IPS-NIHi11 (cell line): ENCODE measurements around the gene LYRM9.
"Not testable (repeated sequence)": the region's sequence is repeated elsewhere in the genome, so short reads cannot be mapped to it uniquely, and the experiment has no call there.

ENCODE experiments used
- DNase-seq: peaks from one replicate; pipeline ENCODE4 v3.0.0; 2012; ENCODE audit warnings: mixed read lengths, low spot score

Gene LYRM9

GRCh38 chr17:27906226-27906580 is 13.0 kb upstream of the LYRM9 start:
- no peak for DNase-seq

GRCh38 chr17:27905447-27906225 is 12.5 kb upstream of the LYRM9 start:
- DNase-seq, result no peak

- no peak for DNase-seq
Measured at GRCh38 chr17:27904534-27905446, 11.6 kb upstream of the LYRM9 start.

- no peak for DNase-seq
Measured at GRCh38 chr17:27904114-27904513, 10.9 kb upstream of the LYRM9 start.

DNA sequence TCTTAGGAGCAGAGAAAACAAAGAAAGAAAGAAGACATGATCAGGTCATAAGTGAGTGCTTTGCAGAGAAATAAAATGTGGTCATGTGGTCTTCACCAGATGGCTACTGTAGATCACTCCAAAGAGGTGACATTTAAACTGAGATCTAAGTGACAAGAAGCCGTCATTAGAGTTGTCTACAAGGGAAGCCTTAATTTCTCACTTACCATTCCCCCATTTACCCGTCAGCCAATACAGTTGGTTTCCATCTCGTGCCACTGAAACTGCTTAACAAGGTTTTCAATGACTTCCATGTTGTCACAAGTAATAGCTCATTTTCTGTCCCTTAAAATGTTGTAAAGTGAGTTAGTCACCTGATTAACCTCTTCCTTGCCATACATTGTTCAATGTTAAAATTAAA is 6.4 kb upstream of the LYRM9 start:
- DNase-seq, result no peak

GRCh38 chr17:27898096-27898495 is 4.9 kb upstream of the LYRM9 start:
- DNase-seq, result no peak

DNA sequence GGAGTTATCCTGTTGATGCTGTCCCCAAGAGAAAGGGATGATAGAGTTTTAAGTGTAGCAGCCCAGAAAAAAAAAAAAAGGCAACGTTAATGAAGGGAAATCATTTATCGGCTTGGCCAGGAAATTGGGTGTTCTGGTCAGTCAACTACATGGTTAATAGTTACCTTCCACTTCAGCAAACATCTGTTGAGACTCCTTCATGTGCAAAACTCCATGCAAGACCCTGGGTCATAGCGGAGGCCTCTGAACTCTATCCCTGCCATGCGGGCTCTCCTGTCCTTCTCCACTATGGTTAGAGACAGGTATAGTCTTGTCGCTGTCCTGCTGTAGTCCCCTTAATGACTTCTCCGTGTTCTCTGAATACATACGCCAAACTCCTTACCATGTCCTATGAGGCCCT is 3.5 kb upstream of the LYRM9 start:
- no peak for DNase-seq

GRCh38 chr17:27895940-27896535 is 2.9 kb upstream of the LYRM9 start:
- DNase-seq, result no peak

DNA sequence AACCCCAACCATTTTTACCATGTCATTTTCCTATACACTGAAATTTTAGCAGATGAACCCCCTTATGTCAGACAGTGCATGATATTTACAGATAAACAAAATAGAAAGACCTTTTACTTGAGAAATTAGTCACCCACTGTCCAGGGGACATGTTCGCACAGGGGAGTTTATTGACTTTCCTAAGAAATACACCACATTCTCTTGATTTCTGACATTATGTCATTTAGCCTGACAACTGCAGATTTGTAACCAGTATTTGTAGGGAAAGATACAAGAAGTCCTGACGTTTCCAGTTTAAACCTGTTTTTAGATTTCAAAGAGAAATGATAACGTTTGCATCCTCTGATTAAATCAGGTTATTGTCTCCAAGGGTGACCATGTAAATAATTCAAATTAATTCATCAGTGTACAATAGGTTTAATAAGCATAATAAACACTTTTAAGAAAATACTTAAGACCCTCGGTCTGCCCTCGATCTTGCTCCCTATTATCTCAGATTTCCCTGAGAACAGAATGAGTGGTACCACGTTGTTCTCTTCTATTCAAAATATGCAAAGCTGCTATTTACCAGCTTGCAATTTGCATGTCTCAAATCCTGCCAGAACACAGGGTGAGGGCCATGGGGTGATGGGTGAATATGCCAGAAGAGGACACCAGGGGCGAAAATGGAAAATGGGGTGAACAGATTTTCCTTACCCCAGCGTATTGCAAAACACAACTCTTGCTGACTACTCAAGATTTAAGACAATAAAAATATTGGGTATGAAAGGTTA is 2.1 kb upstream of the LYRM9 start:
- no peak for DNase-seq

DNA sequence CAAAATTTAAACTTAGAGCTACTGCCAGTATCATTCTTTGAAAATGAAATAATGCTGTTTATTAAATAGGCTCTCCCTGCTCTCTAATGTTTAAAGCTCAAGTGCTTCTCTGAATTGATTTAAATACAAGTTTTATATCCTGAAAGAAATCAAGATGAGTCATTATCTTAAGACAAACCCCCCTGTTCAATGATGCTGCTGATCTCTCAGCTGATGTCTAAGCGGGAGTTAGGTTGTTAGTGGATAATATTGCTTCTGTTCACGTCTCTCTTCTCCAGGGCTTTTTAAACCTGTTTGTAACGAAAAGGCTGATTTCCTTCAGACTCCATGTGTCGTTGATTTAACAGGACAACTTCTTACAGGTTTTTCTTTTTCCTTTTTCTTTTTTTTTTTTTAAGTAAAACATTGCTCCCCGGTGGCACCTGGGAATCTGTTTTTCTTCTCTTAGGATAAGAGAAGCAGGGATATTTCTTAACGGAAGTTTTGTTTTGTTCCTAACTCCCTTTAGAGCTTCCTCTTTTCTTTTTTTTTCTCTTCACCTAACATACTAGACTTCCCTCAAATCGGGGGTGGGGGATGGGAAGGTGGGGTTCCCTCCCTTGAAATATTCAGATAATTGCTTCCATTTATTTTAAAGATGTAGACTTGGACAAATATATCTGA is 807 bp upstream of the LYRM9 start:
- DNase-seq, result no peak

- no peak for DNase-seq
Measured at GRCh38 chr17:27892542-27892865, 661 bp downstream of the LYRM9 start.

DNA sequence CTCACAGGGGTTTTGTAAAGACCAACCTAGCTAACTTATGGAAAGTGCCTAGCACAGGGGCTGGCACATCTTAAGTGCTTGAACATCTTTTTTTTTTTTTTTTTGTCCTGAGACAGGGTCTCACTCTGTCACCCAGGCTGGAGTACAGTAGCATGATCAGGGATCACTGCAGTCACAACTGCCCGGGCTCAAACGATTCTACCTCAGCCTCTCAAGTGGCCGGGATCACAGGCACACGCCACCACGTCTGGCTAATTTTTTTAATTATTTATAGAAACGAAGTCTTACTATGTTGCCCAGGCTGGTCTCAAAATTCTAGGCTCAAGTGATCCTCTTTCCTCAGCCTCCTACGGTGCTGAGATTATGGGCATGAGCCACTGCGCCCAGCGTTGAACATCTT is 1.3 kb downstream of the LYRM9 start:
- no peak for DNase-seq

DNA sequence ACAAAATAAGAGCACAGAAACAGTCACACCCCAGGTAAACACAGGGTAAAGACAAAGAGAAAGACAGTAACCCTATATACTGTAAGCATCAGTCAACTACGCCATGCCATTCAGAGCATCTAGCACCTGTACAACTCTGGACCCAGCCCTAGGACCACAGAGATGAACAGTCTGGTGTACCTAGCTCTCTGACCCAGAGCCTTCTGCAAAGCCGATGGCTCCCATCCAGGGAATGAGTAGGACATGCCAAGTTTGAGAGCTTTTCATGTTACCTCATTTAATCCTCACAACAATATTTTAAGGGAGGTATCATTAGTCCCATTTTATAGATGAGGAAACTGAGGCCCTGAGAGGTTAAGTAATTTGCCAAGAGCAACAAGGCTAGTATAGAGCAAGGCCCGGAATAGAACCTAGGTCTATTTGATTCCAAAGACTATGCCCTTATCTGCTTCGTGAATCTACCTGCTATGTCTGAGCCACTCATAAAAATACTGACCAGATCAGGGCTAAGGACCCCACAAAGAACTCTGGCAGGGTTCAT is 3.4 kb downstream of the LYRM9 start:
- DNase-seq, result no peak

GRCh38 chr17:27888945-27889344 is 4.2 kb downstream of the LYRM9 start:
- peak; percentile 72 for DNase-seq

DNA sequence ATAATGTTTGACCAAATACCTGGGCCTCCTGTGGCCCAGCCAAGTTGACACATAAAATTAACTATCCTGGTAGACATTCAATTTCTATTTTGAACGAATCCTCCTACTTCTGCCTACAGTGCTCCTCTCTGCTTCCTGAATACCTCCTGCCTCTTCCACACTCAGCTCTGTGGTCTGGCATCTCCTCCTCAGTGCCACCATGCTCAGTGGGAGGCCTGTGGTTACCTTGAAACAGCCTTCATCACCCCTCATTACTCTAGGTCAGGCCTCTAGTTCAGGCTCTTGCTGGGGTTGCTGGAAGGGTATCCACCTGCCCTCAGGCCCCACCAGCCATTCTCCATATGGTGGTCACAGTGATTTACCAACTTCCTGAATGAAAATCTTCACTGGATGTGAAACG is 5.1 kb downstream of the LYRM9 start:
- DNase-seq, result no peak

GRCh38 chr17:27886348-27886906 is 6.7 kb downstream of the LYRM9 start:
- DNase-seq, result not testable (repeated sequence)

DNA sequence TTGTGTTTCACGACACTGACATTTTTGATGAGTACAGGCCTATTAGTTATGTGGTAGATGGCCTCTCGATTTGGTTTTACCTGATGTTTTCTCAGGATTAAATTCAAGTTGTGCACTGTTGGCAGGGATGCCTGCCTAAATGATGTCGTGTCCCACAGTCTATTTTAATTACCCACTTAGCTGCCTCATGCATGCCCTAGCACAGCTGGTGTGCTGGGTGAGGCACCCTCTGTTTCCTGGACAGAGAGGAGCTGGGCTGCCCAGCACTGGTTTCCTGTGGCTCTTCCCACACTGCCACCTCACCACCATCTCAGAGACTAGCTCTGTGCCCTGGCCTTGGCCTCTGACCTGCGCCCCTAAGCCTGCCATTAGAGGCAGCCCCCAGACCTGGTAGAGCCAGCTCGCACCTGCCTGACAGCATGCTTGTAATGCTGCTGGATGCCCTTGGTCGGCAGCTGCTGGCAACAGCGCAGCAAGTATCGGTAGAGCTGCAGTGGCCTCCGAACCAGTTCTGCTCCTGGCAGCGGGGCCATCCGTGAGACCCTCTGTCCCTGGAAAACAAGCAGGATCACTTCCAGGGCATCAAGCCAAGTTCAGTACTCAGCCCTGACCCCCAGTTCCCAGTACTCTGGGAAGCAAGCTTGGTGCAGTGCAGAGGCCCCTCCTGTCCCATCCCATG is 10.9 kb downstream of the LYRM9 start:
- DNase-seq, result no peak

- DNase-seq, result peak; percentile 90
Measured at GRCh38 chr17:27879987-27880608, 13.1 kb downstream of the LYRM9 start.

- no peak for DNase-seq
Measured at GRCh38 chr17:27878776-27879562, 14.2 kb downstream of the LYRM9 start.
